ENCODE results near the gene ACTG1. TPM values are rescaled to one million over a fixed set of nuclear protein-coding genes. Genes with fewer than 3 reads are reported as not detected.
A peak's percentile ranks its signal among the peaks of the same experiment; 100 is the strongest.

The ACTG1 gene
- total and polyA plus RNA-seq, 9 of the 15 experiments (the other 6 are each of a cell fraction or from before 2014, with no cell fraction given), result 224 to 1,775 (median 568) TPM

DNA sequence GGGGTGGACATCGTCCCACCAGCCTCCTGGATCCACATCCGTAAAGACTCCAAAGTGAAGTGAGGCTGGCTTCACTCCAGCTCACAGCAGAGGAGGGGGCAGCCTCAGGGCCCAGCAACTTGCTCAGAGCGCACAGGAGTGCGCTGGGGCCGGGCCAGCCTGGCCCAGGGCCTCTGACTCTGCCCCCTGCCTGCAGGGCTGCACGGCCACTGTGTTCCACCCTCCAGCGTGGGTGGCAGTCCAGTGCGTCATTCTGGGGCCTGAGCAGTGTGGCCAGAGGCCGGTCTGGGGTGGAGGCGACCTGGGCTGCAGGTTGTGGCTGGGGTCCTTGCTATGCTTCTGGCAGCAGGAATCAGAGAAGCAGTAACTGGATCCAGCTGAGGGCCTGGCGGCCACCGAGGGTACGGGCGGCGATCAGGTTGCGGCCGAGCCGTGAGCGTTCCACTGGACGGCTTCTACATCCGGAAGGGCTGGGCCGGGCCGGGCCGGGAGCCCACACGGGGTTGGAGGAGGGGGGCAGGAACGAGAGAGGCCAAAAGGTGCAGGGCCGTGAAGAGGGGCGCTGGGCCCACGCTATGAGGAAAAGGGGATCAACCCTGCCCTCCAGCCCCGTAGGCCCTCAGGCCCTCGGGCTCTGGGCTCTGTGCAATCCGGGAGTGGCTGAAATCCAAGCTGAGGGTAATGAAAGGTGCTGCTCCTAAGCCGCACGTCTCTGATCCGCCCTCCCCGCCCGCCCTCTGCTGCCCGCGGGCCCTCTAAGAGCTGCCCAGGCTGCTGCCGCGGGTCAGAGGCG, 15.2 kb upstream of the ACTG1 start, which contains the start of gene FSCN2:
FSCN2 (plus strand) TSS at position 787 of the 793 bp plus-strand sequence. CDS start 155 bp downstream, outside the sequence.
- FAIRE-seq, result no peak
- peaks cover 0 to 64% of the 10 kb centered on the region in 2 experiments; a peak in 2 of 5 replicates for H3K4me1 ChIP-seq (replicated peaks in 1 of 2; ENCODE audit: control insufficient read depth in 2 of 2, insufficient read depth in 2 of 2, low read length in 2 of 2)
- WGBS (ENCODE audit: insufficient coverage, low coverage, missing lambda C conversion rate), result 14% methylated on average over 34 of the region's 42 CpGs
- H3K27me3 ChIP-seq (ENCODE audit: control insufficient read depth in 2 of 2, insufficient read depth in 2 of 2, low read length in 2 of 2), result peaks cover 0 to 38% of the 10 kb centered on the region in 2 experiments; a peak in 3 of 5 replicates
- no TSS peak for BruUV-seq (replicated peaks)
- H3K27ac ChIP-seq (ENCODE audit: extremely low read depth, low read depth, low read length), result no peak within 1 kb of the TSS
- H3K9me3 ChIP-seq (replicated peaks; ENCODE audit: control insufficient read depth, insufficient read depth, low read depth, low read length), result 0 out of 2 replicates have a peak, but pooled peaks cover 2% of the 10 kb centered on the region
- in situ Hi-C loops (cut with MboI) (no loop called here), intact Hi-C loops (cut with micrococcal nuclease) (no loop called here)
- H3K79me2 ChIP-seq (ENCODE audit: control insufficient read depth, insufficient read depth, low read length), result no peaks in the 10 kb centered on the region
- ChIA-PET CTCF (ENCODE audit: low intra/inter-chr PET ratio) (no interaction called here), POLR2A (interaction anchor here (0.9 kb wide), 1 partner anchor 15 kb away, joined by 3 read pairs; the partner anchor contains the start of gene ACTG1)
- no peak within 1 kb of the TSS for H3K4me2 ChIP-seq (ENCODE audit: insufficient read depth, low read length)
- H3K9me1 ChIP-seq (ENCODE audit: control insufficient read depth, insufficient read depth, low read length), result no peaks in the 10 kb centered on the region
- TF ChIP-seq POLR2G (IDR thresholded peaks at IDR 0.05; ENCODE audit: low read depth, low read length) (peak; percentile 14), TFAP4 (CRISPR knock-in tag; IDR thresholded peaks at IDR 0.05; ENCODE audit: borderline replicate concordance) (0 out of 2 replicates have a peak, but pooled peaks have one; percentile 7), ZNF75A (CRISPR knock-in tag; IDR thresholded peaks at IDR 0.05) (no peak), CREM (IDR thresholded peaks at IDR 0.05; ENCODE audit: low read depth) (0 out of 2 replicates have a peak, but pooled peaks have one; percentile 7), UBTF (IDR thresholded peaks at IDR 0.05; ENCODE audit: borderline replicate concordance in 1 of 2, low read depth in 2 of 2, low read length in 2 of 2) (peak in 1 of 2 experiments; percentile 37; a peak in 1 of 4 replicates)
- TF ChIP-seq, protein P1, sequence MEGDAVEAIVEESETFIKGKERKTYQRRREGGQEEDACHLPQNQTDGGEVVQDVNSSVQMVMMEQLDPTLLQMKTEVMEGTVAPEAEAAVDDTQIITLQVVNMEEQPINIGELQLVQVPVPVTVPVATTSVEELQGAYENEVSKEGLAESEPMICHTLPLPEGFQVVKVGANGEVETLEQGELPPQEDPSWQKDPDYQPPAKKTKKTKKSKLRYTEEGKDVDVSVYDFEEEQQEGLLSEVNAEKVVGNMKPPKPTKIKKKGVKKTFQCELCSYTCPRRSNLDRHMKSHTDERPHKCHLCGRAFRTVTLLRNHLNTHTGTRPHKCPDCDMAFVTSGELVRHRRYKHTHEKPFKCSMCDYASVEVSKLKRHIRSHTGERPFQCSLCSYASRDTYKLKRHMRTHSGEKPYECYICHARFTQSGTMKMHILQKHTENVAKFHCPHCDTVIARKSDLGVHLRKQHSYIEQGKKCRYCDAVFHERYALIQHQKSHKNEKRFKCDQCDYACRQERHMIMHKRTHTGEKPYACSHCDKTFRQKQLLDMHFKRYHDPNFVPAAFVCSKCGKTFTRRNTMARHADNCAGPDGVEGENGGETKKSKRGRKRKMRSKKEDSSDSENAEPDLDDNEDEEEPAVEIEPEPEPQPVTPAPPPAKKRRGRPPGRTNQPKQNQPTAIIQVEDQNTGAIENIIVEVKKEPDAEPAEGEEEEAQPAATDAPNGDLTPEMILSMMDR (IDR thresholded peaks at IDR 0.05 in 2 of 3, conservative IDR thresholded peaks at IDR 0.05 in 1 of 3; ENCODE audit: insufficient read depth in 2 of 3, low read depth in 1 of 3, low read length in 3 of 3), result peak in 1 of 3 experiments; percentile 21; a peak in 1 of 6 replicates
- H3K4me3 ChIP-seq, result no peak within 1 kb of the TSS
- no peaks in the 10 kb centered on the region for H3K36me3 ChIP-seq (ENCODE audit: control insufficient read depth, insufficient read depth, low read length)
- no peak within 1 kb of the TSS for H2AFZ ChIP-seq (ENCODE audit: low read depth, low read length)
- H4K20me1 ChIP-seq (replicated peaks; ENCODE audit: control insufficient read depth, insufficient read depth, low read length), result no peaks in the 10 kb centered on the region
- peak within 1 kb of the TSS in 1 of 2 experiments; percentile 78; a peak in 2 of 4 replicates for H3K9ac ChIP-seq (ENCODE audit: insufficient read depth in 1 of 2, low read depth in 2 of 2, low read length in 2 of 2)
- no peak for DNase-seq (ENCODE audit: extremely low read depth in 1 of 4, low spot score in 3 of 4)
- ATAC-seq, result peak; percentile 68

Data from K562 (cell line).